ENCODE results near the gene BET1L.
"Not testable (repeated sequence)": the region's sequence is repeated elsewhere in the genome, so short reads cannot be mapped to it uniquely, and the experiment has no call there.

BET1L gene

GRCh38 chr11:225734-226453 is 18.7 kb upstream of the BET1L start:
- DNase-seq: no peak

DNA sequence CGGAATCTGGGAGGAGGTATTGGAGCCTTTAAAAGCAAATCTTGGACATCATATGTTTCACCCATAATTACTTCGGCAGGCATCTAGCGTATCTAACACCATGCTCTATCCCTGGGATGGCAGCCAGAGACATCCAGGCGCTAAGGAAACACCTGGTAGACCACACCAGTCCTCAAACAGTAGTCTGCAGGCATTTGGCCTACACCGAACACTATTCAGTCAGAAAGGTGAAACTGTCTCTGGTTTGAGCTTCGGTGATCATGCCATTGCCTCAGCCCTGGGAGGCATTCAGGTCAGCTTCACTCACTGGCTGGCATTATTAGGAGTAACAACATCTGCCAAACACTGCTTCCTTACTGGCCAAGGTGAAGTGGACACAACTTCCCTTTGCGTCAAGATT is 17.2 kb upstream of the BET1L start:
- no peak for DNase-seq

DNA sequence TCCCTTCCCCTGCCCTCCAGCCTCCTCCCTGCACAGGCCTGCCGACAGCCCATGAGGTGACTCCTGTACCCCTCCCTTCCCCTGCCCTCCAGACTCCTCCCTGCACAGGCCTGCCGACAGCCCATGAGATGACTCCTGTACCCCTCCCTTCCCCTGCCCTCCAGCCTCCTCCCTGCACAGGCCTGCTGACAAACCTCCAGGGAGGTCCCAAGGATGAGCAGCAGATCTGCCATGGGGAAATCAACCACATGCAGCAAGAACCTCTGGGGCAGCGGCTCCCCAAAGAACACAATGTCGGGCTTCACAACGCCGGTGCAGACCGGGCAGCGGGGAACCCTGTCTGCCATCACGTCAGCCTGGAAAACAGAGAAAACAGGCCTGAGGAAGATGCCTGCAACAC is 16.7 kb upstream of the BET1L start:
- no peak for DNase-seq

DNA sequence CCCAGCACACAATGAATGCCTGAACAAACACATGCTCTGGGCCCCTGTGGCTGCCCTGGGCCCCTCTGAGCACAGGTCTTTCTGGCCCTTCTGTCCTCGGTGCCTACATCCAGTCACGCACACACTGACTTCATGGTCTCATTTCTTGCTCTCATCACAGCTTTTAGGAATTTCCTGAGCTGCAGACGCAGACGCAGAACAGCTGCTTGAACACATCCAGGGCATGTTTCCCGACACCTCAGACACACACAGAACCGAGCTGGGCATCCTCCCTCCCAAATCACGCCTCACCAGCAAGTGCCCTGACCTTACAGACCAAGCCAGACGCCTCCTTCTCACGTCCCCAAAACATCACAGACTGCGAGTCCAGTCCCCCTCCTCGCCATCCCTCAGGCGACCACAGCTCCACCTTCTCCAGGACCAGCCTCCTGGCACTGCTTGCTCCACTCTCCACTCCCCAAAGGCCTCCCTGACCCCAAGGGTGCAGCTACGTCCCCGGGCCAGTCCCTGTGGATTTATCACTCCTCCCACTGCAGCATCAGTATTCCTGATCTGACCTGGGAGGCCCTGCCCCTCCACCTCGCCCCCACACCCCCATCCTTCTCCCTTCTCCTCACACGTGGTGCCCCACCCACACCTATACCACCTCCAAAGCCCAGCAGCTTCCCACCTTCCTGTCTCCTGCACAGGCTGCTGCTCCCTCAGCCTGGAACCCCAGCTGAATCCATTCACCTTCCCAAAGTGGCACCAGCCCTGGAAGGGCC is 16.0 kb upstream of the BET1L start:
- no peak for DNase-seq

- DNase-seq: no peak
Measured at GRCh38 chr11:221998-222789, 15.0 kb upstream of the BET1L start.

GRCh38 chr11:221539-221938 is 14.3 kb upstream of the BET1L start:
- DNase-seq: no peak

DNA sequence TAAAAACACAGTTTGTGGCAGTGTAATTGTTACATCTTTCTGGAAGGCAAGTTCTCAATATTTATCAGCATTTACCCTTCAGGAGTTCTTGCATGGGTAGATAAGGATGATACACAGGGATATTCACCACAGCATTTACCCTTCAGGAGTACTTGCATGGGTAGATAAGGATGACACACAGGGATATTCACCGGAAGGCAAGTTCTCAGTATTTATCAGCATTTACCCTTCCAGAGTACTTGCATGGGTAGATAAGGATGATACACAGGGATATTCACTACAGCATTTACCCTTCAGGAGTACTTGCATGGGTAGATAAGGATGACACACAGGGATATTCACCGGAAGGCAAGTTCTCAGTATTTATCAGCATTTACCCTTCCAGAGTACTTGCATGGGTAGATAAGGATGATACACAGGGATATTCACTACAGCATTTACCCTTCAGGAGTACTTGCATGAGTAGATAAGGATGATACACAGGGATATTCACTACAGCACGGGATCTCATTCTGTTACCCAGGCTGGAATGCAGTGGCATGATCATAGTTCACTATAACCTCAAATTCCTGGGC is 13.5 kb upstream of the BET1L start:
- not testable (repeated sequence) for DNase-seq

GRCh38 chr11:218815-219593 is 11.8 kb upstream of the BET1L start:
- DNase-seq: no peak

- no peak for DNase-seq
Measured at GRCh38 chr11:217704-218103, 10.5 kb upstream of the BET1L start.

DNA sequence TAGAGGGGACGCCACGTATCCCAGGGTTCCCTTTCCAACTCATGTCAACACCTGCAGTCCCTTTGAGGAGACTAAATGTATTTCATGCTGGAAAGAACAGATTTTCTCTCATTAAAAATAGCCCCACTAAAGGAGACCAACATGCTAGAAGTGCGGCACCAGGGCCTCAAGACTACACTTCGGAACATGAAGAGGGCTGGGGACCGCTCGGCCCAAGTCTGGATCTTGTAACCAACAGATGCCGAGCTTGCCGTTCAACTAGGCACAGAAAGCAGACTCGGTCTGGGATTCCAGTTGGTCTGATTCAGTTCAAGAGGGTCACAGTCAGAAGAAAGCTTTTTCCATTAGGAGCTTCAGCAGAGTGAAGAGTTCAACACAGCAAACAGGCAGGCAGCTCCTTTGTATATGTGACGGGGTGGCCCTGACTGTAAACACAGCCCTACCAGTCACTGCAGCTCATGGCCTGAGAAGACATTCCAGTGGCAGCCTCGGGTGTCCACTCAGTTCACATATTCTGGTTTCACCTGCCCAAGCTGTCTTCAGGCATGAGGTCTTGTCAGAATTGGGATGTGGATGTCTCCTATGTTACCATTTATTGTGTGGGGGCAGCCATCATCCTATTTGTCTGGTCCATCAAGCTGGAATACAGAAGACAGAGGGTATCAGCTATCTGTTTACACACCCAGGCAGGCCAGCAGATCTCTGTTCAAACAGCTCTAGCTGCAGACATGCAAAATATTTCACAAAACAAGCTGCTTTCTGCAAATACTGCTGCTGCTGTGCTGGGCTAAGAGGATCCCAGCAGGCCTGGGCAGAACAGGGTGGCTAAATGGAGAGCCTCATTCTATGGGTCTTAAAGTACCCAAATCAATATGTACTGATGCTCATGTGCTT is 9.1 kb upstream of the BET1L start:
- no peak for DNase-seq

DNA sequence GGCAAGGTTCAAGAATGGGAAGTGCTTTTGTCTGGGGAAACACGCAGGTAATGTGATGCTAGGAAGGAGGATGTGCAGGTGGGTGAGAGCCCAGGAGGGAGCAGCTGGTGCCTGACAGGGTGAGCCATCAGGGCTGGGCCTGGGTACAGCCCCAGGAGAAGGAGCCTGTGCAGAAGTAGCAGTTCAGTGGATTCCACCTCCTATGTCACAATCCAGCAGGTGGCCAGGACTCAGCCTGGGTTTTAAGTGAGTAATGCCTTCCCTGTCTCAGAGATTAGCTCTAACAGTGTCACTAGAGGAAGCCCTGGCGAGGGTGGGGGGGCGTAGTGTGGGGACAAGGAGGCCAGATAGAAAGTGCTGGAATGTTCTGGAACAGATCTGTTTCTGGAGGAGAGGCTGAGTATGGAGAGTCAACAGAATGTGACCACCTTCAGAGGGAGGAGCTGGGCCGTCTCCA is 8.4 kb upstream of the BET1L start:
- no peak for DNase-seq

- no peak for DNase-seq
Measured at GRCh38 chr11:214083-214482, 6.9 kb upstream of the BET1L start.

- DNase-seq: no peak
Measured at GRCh38 chr11:213111-213510, 5.9 kb upstream of the BET1L start.

GRCh38 chr11:212150-213100 is 5.2 kb upstream of the BET1L start:
- DNase-seq: no peak

DNA sequence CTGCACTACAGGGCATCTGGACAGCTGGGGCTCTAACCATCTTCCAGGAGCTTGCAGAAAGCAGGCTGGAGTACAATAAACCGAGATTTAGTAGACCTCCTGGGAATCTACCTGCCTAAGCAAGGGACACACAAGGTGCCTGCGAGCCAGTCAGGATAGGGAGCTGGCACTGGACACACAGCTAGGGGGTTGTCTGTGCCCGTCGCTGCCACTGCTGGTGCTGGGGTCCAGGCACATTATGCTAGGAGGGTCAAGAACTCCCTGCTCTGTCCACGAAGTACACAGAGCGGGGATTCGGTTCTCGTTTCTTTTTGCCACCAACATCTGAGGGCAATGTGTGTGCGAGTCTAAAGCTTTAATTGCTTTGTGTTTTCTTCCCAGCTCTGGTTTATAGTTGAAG is 4.5 kb upstream of the BET1L start:
- no peak for DNase-seq

DNA sequence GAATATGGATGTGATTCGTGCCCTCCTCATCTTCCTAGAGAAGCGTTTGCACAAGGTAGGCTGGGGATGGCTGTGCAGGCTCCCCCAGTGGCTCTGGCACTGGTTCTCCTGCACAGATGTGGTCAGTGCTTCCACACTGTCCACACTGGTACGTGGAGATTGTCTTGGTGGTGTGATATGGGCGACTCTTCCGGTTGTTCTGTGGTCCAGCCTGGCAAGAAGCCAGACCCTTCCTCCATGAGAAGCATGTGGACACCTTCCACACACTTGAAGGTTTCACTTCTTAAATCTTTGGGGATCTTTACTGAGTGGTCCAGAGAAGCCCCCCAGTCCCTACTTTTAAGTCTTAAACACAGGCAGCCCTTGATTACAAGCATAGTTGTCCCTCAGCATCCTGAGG is 4.1 kb upstream of the BET1L start:
- DNase-seq: no peak

DNA sequence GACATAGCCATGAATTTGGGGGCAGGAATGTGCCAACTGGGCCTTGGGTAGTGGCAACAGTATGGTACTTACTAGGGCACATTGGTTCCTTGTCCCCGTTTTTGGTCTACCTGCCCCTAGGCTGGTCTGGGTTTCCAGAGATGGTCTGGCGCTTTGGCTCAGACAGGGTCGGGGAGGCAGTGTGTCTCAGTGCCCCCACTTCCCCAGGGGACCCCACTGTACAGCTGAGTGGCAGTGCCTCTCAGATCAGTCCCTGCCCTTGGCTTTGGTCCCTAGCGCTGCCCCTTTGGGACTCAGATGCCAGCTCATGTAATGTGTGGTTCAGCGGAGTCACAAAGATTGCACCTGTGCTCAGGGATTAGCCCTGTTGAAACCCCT is 3.6 kb upstream of the BET1L start:
- no peak for DNase-seq

DNA sequence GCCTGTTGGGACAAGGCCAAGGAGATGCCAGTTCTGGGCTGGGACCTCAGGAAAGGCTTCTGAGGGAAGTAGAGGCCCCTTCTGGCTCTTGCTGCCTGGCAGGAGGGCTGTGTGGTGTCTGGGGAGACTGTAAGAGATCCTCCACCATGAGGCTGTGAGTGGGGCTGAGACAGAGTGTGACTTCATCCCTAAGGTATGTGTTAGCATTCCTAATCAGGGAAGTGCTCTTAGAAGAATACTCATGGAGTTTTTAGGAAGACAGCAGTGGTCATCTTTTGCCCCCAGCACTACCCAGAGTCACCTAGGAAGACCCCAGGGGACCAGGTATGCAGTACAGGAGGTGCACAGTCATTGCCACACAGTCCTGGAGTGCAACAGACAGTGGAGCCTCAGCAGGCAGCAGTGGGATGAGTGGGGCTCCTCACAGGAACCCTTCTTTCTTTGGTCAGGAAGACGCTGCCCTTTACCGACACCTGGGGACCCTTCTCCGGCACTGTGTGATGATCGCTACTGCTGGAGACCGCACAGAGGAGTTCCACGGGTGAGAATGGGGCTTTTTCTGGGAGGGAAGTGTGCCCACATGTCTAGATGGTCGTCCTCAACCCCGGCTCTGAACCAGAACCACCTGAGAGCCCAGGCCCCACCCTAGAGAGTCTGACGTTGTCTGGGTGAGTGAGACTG is 3.1 kb upstream of the BET1L start:
- no peak for DNase-seq

DNA sequence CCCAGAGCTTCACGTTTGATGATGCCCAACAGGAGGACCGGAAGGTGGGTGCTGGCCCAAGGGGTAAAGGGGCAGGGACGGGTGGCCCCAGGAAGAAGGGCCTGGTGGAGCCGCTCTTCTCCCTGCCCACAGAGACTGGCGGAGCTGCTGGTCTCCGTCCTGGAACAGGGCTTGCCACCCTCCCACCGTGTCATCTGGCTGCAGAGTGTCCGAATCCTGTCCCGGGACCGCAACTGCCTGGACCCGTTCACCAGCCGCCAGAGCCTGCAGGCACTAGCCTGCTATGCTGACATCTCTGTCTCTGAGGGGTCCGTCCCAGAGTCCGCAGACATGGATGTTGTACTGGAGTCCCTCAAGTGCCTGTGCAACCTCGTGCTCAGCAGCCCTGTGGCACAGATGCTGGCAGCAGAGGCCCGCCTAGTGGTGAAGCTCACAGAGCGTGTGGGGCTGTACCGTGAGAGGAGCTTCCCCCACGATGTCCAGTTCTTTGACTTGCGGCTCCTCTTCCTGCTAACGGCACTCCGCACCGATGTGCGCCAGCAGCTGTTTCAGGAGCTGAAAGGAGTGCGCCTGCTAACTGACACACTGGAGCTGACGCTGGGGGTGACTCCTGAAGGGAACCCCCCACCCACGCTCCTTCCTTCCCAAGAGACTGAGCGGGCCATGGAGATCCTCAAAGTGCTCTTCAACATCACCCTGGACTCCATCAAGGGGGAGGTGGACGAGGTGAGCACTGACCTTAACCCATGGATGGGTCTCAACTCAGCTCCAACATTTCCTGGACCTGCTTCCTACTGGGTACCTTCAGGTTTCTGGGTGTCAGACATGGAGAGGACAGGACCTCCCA is 2.3 kb upstream of the BET1L start:
- DNase-seq: no peak

Data from NCI-H146 (cell line).